ENCODE measurements around the gene TRPV5. TPM values are rescaled to one million over a fixed set of nuclear protein-coding genes. Genes with fewer than 3 reads are reported as not detected.

The TRPV5 gene
- total RNA-seq: not detected in 2 replicates

DNA sequence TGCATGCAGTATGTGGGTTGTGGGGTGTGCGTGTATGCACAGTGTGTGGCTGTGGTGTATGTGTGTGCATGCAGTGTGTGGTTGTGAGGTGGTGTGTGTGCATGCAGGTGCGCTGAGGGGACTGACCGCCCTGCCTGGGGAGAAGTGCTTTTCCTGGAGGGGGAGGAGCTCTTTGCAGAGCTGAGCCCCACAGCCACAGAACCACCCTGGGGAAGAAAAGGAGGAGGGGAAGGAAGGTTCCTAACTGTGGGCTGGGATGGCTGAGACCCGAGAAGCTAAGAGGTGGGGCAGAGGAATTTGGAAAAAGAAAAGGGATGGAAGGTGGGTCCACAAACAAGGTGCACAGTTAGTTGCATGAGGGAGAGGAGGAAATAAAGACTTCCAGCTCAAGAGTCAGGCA is at the start of gene TRPV5:
TRPV5 (minus strand) TSS at position 123 of the 400 bp plus-strand sequence. CDS start 287 bp downstream, outside the sequence.

DNA sequence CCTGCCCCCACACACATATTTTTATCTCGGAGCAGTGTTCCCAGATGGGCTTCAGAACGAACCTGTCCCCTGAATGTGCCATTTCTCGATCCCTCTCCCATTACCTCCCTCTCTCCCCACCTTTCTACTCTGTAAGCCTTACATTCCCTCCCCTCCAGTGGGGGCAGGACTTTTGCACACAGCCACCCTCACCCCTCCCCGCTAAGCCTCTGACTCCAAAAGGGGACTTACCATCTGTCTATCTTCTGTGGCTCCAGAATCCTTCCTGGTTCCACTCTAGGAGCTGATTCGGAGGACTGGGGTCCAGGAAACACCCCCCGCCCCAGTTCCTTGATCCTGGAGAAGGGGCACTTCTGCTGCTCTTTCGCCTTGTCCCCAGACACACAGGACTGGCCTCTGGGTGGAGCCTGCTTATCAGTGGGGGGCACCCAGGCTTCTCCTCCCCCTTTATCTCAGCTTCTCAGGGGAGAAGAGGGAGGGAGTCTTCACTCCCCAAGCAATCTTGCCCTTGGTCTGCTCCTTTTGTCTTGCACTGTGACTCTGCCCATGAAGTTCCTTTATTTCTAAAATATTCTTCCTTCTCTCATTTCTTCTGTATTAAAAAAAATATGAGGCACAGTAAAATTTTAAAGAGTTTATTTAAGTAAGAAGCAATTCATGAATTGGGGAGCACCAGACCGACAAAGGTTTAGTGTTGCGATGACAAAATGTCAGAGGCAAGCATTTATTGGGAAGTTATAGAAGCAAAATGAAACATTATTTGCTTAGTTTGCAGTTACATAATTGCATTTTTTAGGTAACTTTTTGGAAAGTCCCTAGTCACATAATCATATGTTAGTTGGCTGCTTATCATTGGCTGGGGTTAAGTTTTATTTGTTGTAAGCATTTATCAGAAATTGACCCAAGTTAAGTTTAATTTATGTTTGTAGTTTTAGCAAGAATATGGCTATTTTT is 28.7 kb upstream of the TRPV5 start, which contains the start of gene KEL:
KEL (minus strand) TSS at position 391 of the 954 bp plus-strand sequence; CDS start at position 234, 157 bp downstream.

DNA sequence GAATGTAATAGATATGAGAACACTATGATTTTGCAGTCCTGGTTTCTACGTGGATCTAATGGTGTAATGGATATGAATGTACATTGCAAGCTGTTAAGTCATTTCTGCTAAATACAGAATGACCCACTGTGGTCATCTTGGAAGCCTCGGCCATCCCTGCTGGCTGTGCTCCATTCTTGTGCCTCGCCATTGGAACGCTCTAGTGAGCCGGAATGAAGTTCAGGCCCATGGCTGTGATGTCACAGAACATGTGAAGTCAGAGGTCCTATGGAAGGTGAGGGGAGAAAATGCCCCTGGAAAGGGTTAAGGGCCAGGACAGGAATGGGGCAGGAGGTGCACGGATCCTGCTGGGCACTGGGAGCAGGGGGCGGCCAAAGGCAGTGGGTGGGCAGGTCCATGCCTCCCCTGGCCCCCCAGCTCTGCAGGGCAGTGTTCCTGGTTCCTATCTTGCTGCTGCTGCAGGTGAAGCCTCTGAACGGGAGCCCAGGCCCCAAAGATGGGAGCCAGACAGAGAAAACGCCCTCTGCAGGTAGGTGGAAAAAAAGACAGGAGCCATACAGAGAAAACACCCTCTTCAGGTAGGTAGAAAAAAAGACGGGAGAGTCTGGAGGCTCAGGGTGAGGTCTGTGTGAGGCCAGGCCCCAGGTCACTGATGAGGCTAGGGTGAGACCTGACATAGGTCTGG is 5.8 kb upstream of the TRPV5 start, which contains the start of gene LLCFC1:
LLCFC1 (plus strand) TSS at position 259 of the 685 bp plus-strand sequence; CDS start at position 397, 138 bp downstream.

DNA sequence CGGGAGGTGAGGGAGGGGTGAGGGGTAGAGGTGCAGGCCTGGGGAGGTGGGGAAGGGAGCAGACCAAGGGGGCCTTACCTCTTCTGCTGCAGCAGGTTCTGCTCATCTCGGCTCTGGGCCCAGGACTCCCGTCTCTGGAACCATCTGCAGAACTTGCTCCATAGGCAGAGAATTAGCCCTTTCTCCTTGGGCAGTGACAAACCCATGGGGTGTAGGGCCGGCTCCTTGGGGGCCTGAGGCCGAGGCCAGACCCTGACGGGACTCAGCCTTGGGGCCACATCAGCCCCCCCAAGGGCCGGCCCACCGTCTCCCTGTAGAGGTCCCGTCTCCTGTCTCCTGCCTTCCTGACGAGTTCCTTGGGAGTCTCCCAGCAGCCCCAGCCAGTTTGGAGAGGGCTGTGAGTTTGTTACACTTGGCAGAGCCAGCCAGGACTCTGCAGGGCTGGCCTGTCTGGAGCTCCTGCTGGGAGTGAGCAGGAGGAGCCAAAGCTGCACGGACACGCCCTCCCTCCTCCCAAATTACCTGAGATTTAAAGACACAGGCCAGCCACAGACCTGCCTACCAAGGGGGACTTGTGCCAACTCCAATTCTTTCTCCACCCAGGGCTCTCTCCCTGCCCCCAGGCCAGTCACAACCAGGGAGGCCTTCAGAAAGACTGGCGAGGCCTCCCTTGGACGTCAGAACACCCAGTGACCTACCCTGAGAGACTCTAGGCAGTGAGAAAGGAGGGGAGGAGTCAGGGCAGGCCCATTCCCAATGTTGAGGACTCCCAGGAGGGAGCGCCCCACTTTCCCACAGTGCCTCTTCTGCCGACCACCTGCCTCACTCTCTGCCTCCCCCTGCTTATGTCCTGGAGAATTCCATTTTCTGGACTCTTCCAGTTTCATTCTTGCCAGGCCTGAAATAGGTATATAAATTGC is 48.0 kb downstream of the TRPV5 start, which contains the start of gene TRPV6:
TRPV6 (minus strand) TSS at position 435 of the 920 bp plus-strand sequence.

Other genes with a start within 250 kb of the TRPV5 start
- gene PRSS1, start 184.3 kb downstream of the TRPV5 start, total RNA-seq: not detected in 2 replicates
- not detected in 2 replicates for gene PRSS2, start 162.8 kb downstream of the TRPV5 start, total RNA-seq
- gene EPHB6, start 78.7 kb downstream of the TRPV5 start, total RNA-seq: 1.8 and 3.2 TPM in 2 replicates
- 0.28 TPM in 1 of 2 replicates, not detected in the other for gene TRPV6, start 48.0 kb downstream of the TRPV5 start, total RNA-seq
- not detected in 2 replicates for gene LLCFC1, start 5.7 kb upstream of the TRPV5 start, total RNA-seq
- gene KEL, start 28.6 kb upstream of the TRPV5 start, total RNA-seq: 0.14 TPM in 1 of 2 replicates, not detected in the other
- not detected in 2 replicates for gene OR9A2, start 93.4 kb upstream of the TRPV5 start, total RNA-seq
- gene OR6V1, start 118.6 kb upstream of the TRPV5 start, total RNA-seq: not detected in 2 replicates
- not detected in 2 replicates for gene PIP, start 198.3 kb upstream of the TRPV5 start, total RNA-seq
- not detected in 2 replicates for gene TAS2R39, start 249.7 kb upstream of the TRPV5 start, total RNA-seq